GM12801 (cell line): ENCODE results near the gene NTF4.

ENCODE experiments used
- TF ChIP-seq, protein P1 (sequence below): IDR thresholded peaks from one replicate; pipeline ENCODE4 v1.5.1; 2011; ENCODE audit warnings: control low read depth; ENCODE audit not compliant: insufficient read length; ENCODE audit errors: extremely low read depth

NTF4 gene

DNA sequence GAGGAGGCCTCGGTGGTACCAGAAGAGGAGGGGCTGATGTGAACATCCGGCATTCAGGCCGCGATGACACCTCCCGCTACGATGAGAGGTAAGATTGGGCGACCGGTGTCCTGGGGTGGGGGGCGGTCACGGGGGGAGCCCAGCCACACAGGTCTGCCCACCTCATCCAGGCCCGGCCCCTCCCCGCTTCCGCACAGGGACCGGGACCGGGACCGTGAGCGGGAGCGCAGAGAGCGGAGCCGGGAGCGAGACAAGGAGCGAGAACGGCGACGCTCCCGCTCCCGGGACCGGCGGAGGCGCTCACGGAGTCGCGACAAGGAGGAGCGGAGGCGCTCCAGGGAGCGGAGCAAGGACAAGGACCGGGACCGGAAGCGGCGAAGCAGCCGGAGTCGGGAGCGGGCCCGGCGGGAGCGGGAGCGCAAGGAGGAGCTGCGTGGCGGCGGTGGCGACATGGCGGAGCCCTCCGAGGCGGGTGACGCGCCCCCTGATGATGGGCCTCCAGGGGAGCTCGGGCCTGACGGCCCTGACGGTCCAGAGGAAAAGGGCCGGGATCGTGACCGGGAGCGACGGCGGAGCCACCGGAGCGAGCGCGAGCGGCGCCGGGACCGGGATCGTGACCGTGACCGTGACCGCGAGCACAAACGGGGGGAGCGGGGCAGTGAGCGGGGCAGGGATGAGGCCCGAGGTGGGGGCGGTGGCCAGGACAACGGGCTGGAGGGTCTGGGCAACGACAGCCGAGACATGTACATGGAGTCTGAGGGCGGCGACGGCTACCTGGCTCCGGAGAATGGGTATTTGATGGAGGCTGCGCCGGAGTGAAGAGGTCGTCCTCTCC lies 43.2 kb upstream of the NTF4 start:
- TF ChIP-seq, protein P1, sequence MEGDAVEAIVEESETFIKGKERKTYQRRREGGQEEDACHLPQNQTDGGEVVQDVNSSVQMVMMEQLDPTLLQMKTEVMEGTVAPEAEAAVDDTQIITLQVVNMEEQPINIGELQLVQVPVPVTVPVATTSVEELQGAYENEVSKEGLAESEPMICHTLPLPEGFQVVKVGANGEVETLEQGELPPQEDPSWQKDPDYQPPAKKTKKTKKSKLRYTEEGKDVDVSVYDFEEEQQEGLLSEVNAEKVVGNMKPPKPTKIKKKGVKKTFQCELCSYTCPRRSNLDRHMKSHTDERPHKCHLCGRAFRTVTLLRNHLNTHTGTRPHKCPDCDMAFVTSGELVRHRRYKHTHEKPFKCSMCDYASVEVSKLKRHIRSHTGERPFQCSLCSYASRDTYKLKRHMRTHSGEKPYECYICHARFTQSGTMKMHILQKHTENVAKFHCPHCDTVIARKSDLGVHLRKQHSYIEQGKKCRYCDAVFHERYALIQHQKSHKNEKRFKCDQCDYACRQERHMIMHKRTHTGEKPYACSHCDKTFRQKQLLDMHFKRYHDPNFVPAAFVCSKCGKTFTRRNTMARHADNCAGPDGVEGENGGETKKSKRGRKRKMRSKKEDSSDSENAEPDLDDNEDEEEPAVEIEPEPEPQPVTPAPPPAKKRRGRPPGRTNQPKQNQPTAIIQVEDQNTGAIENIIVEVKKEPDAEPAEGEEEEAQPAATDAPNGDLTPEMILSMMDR = no peak

DNA sequence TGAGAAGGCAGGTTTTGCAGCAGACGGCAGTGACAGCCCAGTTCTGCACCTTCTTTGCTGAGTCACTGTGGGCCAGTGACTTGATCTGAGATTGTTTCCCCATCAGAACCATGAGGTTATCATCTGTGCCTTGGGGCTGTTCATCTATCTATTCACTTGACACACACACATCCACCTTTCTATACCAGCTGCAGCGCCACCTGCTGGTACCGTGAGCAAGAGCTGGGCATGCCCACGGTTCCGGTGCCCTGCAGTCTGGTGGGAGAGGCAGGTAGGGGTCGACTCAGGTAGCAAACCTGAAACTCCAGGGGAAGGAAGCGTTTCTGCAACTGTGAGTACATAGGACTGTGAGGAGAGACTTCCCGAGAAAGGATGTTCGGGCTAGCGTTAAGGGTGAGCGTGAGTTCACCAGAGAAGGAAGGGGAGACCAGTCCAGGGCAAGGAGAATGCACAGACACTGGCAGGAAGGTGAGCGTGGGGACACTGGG lies 42.1 kb upstream of the NTF4 start:
- TF ChIP-seq, protein P1 = no peak

DNA sequence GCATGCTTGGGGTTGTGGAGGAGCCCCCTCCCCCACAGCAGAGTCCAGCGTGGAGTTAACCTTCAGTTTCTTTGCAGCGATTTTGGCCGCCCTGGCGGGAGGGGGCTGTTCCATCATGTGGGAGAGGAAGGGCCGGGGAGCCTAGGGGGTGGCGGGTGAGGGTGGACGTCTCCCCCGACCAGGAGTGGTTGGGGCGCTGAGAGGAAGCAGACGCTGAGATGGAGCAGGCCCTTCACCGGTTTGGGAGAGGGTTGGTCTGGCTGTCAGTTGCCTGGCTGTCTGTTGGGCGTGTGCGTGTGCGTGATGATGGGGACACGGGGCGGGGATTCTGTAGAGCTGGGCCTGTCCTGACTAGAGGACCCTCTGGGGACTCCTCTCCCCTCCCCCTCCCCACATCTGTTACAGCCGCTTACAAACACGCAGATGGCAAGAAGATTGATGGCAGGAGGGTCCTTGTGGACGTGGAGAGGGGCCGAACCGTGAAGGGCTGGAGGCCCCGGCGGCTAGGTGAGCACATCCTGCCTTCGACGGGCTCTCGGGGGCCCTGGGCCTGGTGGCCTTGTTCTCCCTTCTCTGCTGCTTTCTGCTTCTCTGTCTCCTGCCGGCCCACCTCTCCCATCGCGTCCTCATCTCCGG lies 39.7 kb upstream of the NTF4 start:
- TF ChIP-seq, protein P1 = no peak

DNA sequence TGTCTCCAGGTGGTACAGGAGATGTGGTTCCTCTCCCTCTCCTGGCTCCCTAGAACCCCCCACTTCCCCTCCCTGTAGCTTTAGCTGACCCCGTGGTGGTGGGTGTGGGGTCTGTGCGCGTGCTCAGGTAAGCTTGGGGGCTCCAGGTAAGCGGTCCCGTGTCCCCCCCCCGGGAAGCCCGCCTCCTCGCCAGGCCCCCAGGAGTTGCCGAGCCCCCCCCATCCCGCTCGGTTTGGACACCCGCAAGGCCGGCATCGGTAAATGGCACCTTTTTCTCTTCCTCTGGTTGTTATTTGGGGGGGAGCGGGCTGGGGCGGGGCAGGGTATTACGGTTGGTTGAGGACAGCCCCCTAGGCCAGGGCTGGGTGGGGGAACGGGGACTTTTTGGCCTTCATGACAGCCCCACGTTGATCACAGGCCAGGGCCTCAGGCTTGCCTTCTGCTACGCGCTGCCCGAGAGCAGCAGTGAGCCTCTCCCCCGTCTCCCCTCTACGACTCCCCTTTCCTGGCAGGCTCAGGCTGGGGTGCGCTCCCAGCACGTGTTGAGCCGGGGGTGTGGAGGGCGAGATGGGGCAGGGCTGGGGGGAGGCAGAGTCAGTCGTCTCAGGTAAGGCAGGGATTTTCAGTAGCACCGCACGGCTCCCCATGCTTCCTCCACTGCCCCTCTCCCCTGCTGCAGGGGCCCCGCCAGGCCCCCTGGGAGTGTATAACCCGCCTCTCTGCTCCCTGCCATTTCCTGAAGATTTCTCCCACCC lies 38.9 kb upstream of the NTF4 start:
- TF ChIP-seq, protein P1 = no peak

DNA sequence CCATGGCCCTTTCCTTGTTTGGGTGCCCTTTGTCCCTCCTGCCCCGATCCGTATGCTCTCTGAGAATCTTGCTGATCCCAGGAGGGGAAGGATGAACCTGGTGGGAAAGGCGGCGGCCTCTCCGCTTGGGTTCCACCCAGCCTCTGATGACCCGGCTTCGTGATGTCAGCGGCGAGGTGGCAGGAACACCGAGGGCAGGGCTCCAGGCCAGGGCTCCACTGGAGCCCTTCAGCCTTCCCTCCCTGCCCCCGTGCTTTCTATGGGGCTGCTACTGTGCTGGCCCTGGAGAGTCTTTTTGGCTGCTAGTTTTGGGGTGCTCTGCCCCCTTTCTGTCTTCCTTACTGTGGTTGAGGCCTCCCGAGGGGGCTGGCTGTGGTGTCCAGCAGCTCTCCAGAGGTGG lies 37.7 kb upstream of the NTF4 start:
- TF ChIP-seq, protein P1 = no peak

DNA sequence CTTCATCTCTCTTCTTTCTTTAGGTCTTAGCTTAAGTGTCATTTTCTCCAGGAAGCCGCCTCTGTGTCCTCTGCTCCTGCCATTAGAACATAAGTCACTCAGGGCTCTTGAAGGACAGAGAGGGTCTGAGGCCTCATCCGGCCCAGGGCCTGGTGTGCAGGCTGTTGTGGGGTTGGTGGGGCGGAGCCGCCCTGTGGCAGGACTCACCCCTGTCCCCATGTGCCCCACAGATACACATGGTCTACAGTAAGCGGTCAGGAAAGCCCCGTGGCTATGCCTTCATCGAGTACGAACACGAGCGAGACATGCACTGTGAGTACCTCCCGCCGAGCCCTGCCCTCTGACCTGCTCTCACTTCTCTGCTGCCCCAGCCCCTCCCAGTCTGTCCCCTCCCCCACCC lies 36.5 kb upstream of the NTF4 start:
- TF ChIP-seq, protein P1 = no peak

DNA sequence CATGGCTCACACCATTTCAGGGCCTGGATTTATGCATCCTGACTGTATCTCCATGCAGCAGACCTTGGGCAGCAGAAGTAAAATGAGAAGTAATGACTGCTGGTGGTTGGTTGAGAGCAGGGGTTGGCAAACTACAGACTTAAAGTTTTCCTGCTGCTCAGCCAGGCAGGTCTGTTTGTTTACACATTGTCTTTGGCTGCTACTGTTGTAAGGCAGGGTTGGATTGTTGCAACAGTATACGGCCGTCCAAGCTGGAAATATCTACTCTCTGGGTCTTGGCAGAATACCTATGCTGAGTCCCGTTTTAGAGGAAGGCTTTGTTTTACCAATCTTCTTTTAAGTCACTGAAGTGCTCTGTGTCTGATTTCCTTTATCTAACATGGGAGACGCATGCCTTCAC lies 34.2 kb upstream of the NTF4 start:
- TF ChIP-seq, protein P1 = no peak
